ENCODE data around the gene GLRX. TPM values are rescaled to one million over a fixed set of nuclear protein-coding genes. Genes with fewer than 3 reads are reported as not detected.

The GLRX gene
- total and polyA plus RNA-seq, 2 of the 4 experiments (the other 2 are of a cell fraction): 142 to 193 TPM

- intact Hi-C loops (cut with micrococcal nuclease) (no loop called here), in situ Hi-C loops (cut with MboI; ENCODE audit: low sequenced_read_pairs) (no loop called here), dilution Hi-C loops (cut with HindIII; ENCODE audit: low sequenced_read_pairs, unreplicated experiment) (no loop called here)
- H4K20me1 ChIP-seq (ENCODE audit: insufficient read depth, low read length): peaks cover 43% of the 10 kb centered on the region
- H3K36me3 ChIP-seq (ENCODE audit: control insufficient read depth, insufficient read depth, low read length): peaks cover 39% of the 10 kb centered on the region
- H2BK5ac ChIP-seq (ENCODE audit: low read depth, low read length, poor library complexity, severe bottlenecking): no peak overlapping the region
- no peaks in the 10 kb centered on the region for H3K9me3 ChIP-seq (ENCODE audit: control insufficient read depth, insufficient read depth, low read length)
- no peak overlapping the region for H4K5ac ChIP-seq (ENCODE audit: low read depth, low read length)
- peak; percentile 76 for DNase-seq
- no peak overlapping the region for H4K8ac ChIP-seq (ENCODE audit: low read depth in 2 of 2, low read length in 2 of 2)
- no peak overlapping the region for H3K56ac ChIP-seq (ENCODE audit: extremely low read depth, insufficient read depth, low read length)
- H3K79me1 ChIP-seq (ENCODE audit: low read depth in 1 of 2, low read length in 2 of 2): peaks cover 30 to 81% of the 10 kb centered on the region in 2 experiments
- H2AK5ac ChIP-seq (ENCODE audit: low read depth, low read length): no peak overlapping the region
- H3K9me1 ChIP-seq (ENCODE audit: insufficient read depth, low read length): peaks cover 19% of the 10 kb centered on the region
- no peak overlapping the region for H2BK120ac ChIP-seq (ENCODE audit: low read depth, low read length)
- no peak overlapping the region for H3K4ac ChIP-seq (ENCODE audit: low read depth, low read length)
- H2AK9ac ChIP-seq (replicated peaks; ENCODE audit: low read depth, low read length, poor library complexity): no peak overlapping the region
- ATAC-seq (ENCODE audit: low read depth): no peak
- no peak overlapping the region for H4K91ac ChIP-seq (ENCODE audit: insufficient read depth, low read depth, low read length)
- no TSS peak for BruUV-seq (replicated peaks)
- WGBS, 2 experiments (ENCODE audit: extremely low coverage in 2 of 2, insufficient read length in 1 of 2): no CpG with 5 or more reads among the region's 12 CpGs
- no peak overlapping the region for H3K9ac ChIP-seq (ENCODE audit: low read depth, low read length)
- POLR2A ChIA-PET (ENCODE audit: unreplicated experiment): interaction anchor here (0.6 to 0.8 kb wide), 2 partner anchors 32 to 145 kb away, joined by 3 read pairs; no protein-coding TSS in a partner anchor
- no peak overlapping the region for H3K14ac ChIP-seq (replicated peaks; ENCODE audit: low read depth, low read length)
- no peak overlapping the region; the same call in 1 of the 2 replicates for H3K23ac ChIP-seq (ENCODE audit: low read depth, low read length)
- H3K27me3 ChIP-seq (ENCODE audit: control insufficient read depth, insufficient read depth, low read length): no peaks in the 10 kb centered on the region
- H2BK20ac ChIP-seq (ENCODE audit: low read depth, low read length): no peak overlapping the region
- TF ChIP-seq RAD21 (IDR thresholded peaks at IDR 0.05; ENCODE audit: low read length) (no peak), NFE2L2 (IDR thresholded peaks at IDR 0.05; ENCODE audit: low read depth, low read length) (no peak), RCOR1 (IDR thresholded peaks at IDR 0.05; ENCODE audit: insufficient replicate concordance, low read length) (no peak), FOS (IDR thresholded peaks at IDR 0.05; ENCODE audit: low read depth, low read length) (no peak), BHLHE40 (IDR thresholded peaks at IDR 0.05; ENCODE audit: low read depth, low read length) (no peak), MXI1 (IDR thresholded peaks at IDR 0.05; ENCODE audit: borderline replicate concordance, low read depth, low read length) (no peak), RFX5 (IDR thresholded peaks at IDR 0.05; ENCODE audit: low read depth, low read length) (no peak), SMC3 (IDR thresholded peaks at IDR 0.05; ENCODE audit: low read depth, low read length) (no peak), MAFK (IDR thresholded peaks at IDR 0.05; ENCODE audit: low read depth, low read length) (no peak), USF2 (IDR thresholded peaks at IDR 0.05; ENCODE audit: low read depth, low read length) (no peak), POLR2A (IDR thresholded peaks at IDR 0.05; ENCODE audit: low read depth, low read length) (no peak), MAZ (IDR thresholded peaks at IDR 0.05; ENCODE audit: borderline replicate concordance, low read depth, low read length) (no peak), CHD1 (IDR thresholded peaks at IDR 0.05; ENCODE audit: low read depth, low read length) (no peak)
- TF ChIP-seq, protein P1, sequence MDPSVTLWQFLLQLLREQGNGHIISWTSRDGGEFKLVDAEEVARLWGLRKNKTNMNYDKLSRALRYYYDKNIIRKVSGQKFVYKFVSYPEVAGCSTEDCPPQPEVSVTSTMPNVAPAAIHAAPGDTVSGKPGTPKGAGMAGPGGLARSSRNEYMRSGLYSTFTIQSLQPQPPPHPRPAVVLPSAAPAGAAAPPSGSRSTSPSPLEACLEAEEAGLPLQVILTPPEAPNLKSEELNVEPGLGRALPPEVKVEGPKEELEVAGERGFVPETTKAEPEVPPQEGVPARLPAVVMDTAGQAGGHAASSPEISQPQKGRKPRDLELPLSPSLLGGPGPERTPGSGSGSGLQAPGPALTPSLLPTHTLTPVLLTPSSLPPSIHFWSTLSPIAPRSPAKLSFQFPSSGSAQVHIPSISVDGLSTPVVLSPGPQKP (IDR thresholded peaks at IDR 0.05; ENCODE audit: borderline replicate concordance, low read depth, low read length): no peak
- TF ChIP-seq, protein P2, sequence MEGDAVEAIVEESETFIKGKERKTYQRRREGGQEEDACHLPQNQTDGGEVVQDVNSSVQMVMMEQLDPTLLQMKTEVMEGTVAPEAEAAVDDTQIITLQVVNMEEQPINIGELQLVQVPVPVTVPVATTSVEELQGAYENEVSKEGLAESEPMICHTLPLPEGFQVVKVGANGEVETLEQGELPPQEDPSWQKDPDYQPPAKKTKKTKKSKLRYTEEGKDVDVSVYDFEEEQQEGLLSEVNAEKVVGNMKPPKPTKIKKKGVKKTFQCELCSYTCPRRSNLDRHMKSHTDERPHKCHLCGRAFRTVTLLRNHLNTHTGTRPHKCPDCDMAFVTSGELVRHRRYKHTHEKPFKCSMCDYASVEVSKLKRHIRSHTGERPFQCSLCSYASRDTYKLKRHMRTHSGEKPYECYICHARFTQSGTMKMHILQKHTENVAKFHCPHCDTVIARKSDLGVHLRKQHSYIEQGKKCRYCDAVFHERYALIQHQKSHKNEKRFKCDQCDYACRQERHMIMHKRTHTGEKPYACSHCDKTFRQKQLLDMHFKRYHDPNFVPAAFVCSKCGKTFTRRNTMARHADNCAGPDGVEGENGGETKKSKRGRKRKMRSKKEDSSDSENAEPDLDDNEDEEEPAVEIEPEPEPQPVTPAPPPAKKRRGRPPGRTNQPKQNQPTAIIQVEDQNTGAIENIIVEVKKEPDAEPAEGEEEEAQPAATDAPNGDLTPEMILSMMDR (conservative IDR thresholded peaks at IDR 0.05; ENCODE audit: low read depth, low read length): no peak
- peak overlapping the region; percentile 6 for H3K4me2 ChIP-seq (ENCODE audit: low read depth, low read length)
- no peak overlapping the region for H3K4me3 ChIP-seq (ENCODE audit: insufficient read depth, low read depth, low read length)
- peaks cover 16% of the 10 kb centered on the region for H3K4me1 ChIP-seq (ENCODE audit: control insufficient read depth, insufficient read depth, low read length)
- H3K18ac ChIP-seq (ENCODE audit: low read depth, low read length): no peak overlapping the region
- CTCF ChIA-PET: no interaction called here
- no peak overlapping the region for H2AFZ ChIP-seq (replicated peaks; ENCODE audit: low read length, poor library complexity)
- no peak overlapping the region for H3K27ac ChIP-seq (ENCODE audit: insufficient read depth, low read length)
- H2BK15ac ChIP-seq (ENCODE audit: low read depth, low read length): no peak overlapping the region
These were observed 5.1 kb downstream of the GLRX start for GRCh38 chr5:95817430-95817829.
